Left ventricle myocardium inferior (tissue), 1 donor: ENCODE results near the gene ISLR. TPM values are rescaled to one million over a fixed set of nuclear protein-coding genes. Genes with fewer than 3 reads are reported as not detected.

Source experiments
- DNase-seq: peaks from one replicate; pipeline ENCODE4 v3.0.0-alpha.2; 2020
- H3K27ac ChIP-seq: fragments of 200-600 bp; replicated peaks from 2 replicates; pipeline ENCODE4 v1.8.0; 2021
- H3K27me3 ChIP-seq: fragments of 200-600 bp; 2 replicates; pipeline ENCODE4 v1.8.0; 2021; ENCODE audit warnings: low read depth
- H3K36me3 ChIP-seq: fragments of 200-600 bp; 2 replicates; pipeline ENCODE4 v1.8.0; 2021
- H3K4me1 ChIP-seq: fragments of 200-600 bp; 2 replicates; pipeline ENCODE4 v1.8.0; 2021
- H3K4me3 ChIP-seq: fragments of 200-600 bp; 2 replicates; pipeline ENCODE4 v1.8.0; 2021; ENCODE audit warnings: mild to moderate bottlenecking, moderate library complexity
- H3K9me3 ChIP-seq: fragments of 200-600 bp; replicated peaks from 2 replicates; pipeline ENCODE4 v1.8.0; 2021
- intact Hi-C: fragments of 100-400 bp; cut with micrococcal nuclease; formaldehyde crosslinking; loops from one replicate; pipeline ENCODE4 v1.11.0; 2022
- total RNA-seq: library from RNA; stranded (reverse); fragmentation: NEBNext Ultra II Directional; extraction: Animal tissue kit (Norgen Biotek cat#: 25700); gene quantifications from one replicate; pipeline ENCODE4 v1.2.1, GENCODE V29; 2021
- TF ChIP-seq, protein P1 (sequence below): fragments of 200-600 bp; IDR thresholded peaks from 2 replicates; pipeline ENCODE4 v1.8.0; 2021; ENCODE audit warnings: antibody characterized with exemption, mild to moderate bottlenecking, borderline replicate concordance
- donor health status: DM: no; HTN: yes; CAD: no; lungs with severe emphysema.

ISLR gene
- total RNA-seq, 1 donor from 2014 or later: 12.7 TPM

GRCh38 chr15:74215958-74216357 lies 42.4 kb downstream of the ISLR start:
- no peak for DNase-seq

GRCh38 chr15:74216949-74217348 lies 43.4 kb downstream of the ISLR start:
- DNase-seq: no peak
- no peaks in the 10 kb centered on the region for H3K36me3 ChIP-seq
- TF ChIP-seq, protein P1, sequence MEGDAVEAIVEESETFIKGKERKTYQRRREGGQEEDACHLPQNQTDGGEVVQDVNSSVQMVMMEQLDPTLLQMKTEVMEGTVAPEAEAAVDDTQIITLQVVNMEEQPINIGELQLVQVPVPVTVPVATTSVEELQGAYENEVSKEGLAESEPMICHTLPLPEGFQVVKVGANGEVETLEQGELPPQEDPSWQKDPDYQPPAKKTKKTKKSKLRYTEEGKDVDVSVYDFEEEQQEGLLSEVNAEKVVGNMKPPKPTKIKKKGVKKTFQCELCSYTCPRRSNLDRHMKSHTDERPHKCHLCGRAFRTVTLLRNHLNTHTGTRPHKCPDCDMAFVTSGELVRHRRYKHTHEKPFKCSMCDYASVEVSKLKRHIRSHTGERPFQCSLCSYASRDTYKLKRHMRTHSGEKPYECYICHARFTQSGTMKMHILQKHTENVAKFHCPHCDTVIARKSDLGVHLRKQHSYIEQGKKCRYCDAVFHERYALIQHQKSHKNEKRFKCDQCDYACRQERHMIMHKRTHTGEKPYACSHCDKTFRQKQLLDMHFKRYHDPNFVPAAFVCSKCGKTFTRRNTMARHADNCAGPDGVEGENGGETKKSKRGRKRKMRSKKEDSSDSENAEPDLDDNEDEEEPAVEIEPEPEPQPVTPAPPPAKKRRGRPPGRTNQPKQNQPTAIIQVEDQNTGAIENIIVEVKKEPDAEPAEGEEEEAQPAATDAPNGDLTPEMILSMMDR: no peak
- no peak overlapping the region for H3K4me3 ChIP-seq
- H3K4me1 ChIP-seq: no peaks in the 10 kb centered on the region
- intact Hi-C loops: no loop called here
- no peaks in the 10 kb centered on the region for H3K9me3 ChIP-seq
- peaks cover 18% of the 10 kb centered on the region for H3K27me3 ChIP-seq
- H3K27ac ChIP-seq: no peak overlapping the region

More at GRCh38 chr15:74215958-74216357, 42.4 kb downstream of the ISLR start:
- TF ChIP-seq, protein P1: no peak
- Histone ChIP-seq H3K36me3 (no peaks in the 10 kb centered on the region), H3K9me3 (no peaks in the 10 kb centered on the region), H3K27ac (no peak overlapping the region), H3K4me1 (no peaks in the 10 kb centered on the region), H3K27me3 (peaks cover 12% of the 10 kb centered on the region), H3K4me3 (no peak overlapping the region)
- intact Hi-C loops: no loop called here

GRCh38 chr15:74217907-74218885 lies 44.7 kb downstream of the ISLR start:
- DNase-seq: no peak
- intact Hi-C loops: no loop called here

DNA sequence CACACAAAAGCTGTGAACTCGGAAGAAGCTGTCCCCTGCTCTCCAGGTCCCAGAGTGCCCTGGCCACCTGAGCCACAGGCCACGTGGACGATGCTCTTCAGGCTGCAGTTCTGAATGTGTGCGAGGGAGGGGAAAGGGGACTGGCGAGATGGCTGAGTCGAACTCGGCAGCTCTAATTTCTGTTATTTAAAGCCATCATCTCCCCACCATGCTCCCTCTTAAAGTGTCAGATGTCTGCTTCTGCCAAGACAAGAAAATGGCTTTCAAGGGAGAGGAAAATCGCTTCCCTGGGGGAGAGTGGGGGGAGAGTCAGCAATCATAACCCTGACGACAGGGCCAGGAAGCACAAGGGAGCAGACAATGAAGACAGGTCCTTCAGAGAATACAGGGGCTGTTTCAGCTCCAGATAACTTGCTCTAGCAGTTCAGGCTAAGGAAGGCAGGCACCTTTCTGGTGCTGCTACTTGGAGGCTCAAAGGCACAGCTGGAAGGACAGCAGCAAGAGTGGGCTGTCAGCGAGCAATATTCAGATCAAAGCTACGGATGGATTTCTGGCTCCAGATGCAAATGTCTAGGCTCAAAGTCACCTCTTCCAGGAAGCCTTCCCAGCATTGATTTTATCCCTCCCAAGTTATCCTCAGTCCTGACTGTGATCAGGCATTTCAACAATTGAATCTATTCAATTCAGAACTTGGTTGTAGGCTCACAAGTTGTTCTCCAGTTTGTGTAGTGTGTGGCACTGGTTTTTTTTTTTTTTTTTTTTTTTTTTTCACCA lies 47.2 kb downstream of the ISLR start:
- H3K27ac ChIP-seq: no peak overlapping the region
- no peaks in the 10 kb centered on the region for H3K9me3 ChIP-seq
- intact Hi-C loops: no loop called here
- H3K4me1 ChIP-seq: no peaks in the 10 kb centered on the region
- no peak for DNase-seq
- no peak overlapping the region for H3K4me3 ChIP-seq
- H3K27me3 ChIP-seq: peaks cover 33% of the 10 kb centered on the region
- H3K36me3 ChIP-seq: no peaks in the 10 kb centered on the region
- TF ChIP-seq, protein P1: no peak

More at GRCh38 chr15:74217907-74218885, 44.7 kb downstream of the ISLR start:
- Histone ChIP-seq H3K9me3 (no peaks in the 10 kb centered on the region), H3K4me3 (no peak overlapping the region), H3K36me3 (no peaks in the 10 kb centered on the region), H3K27ac (no peak overlapping the region), H3K27me3 (peaks cover 29% of the 10 kb centered on the region), H3K4me1 (no peaks in the 10 kb centered on the region)
- TF ChIP-seq, protein P1: no peak

GRCh38 chr15:74221399-74222239 lies 48.1 kb downstream of the ISLR start:
- H3K36me3 ChIP-seq: no peaks in the 10 kb centered on the region
- TF ChIP-seq, protein P1: no peak
- intact Hi-C loops: no loop called here
- H3K4me3 ChIP-seq: no peak overlapping the region
- H3K9me3 ChIP-seq: no peaks in the 10 kb centered on the region
- H3K4me1 ChIP-seq: no peaks in the 10 kb centered on the region
- H3K27me3 ChIP-seq: peaks cover 36% of the 10 kb centered on the region
- DNase-seq: no peak
- H3K27ac ChIP-seq: no peak overlapping the region
